ENCODE data around the gene GAB2.
"Not testable (repeated sequence)": the region's sequence is repeated elsewhere in the genome, so short reads cannot be mapped to it uniquely, and the experiment has no call there.

GAB2 gene

DNA sequence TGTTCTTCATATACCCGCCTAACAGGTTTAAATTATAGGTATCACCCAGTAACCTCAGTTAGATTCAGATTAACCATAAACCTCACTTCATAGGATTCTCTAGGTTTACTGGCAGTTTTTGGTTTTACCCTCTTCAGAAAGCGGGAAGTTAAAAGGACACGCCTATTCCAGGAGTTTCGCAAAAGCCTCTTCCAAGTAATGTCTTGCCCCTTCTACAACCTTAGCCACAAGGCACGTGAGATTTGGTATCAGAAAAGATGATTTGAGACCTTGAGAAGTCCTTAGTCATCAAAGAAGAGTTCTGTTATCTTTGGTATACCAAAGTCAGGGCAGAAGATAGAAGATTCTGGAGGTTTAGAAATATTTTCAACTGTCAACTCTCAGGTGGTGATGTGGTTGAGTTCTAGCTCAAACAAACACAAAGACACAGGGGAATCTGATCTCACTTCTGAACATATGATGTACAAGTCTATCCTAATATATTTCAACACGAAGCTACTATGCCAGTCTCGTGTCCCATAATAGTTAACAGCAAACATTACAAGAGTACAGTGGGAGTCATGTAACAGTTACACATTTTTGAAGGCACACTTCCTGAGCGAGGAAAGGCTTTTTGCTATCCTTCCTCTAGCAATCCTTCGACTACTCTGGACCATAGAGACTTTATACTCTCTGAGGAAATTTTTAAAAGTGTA is 125.4 kb downstream of the GAB2 start:
- Mint-ChIP-seq H3K27ac (no peak overlapping the region), H3K4me3 (no peak overlapping the region), H3K27me3 (no peaks in the 10 kb centered on the region), H3K36me3 (peaks cover 24% of the 10 kb centered on the region), H3K4me1 (peaks cover 44% of the 10 kb centered on the region), H3K9me3 (peaks cover 8% of the 10 kb centered on the region)
- no peak for ATAC-seq

DNA sequence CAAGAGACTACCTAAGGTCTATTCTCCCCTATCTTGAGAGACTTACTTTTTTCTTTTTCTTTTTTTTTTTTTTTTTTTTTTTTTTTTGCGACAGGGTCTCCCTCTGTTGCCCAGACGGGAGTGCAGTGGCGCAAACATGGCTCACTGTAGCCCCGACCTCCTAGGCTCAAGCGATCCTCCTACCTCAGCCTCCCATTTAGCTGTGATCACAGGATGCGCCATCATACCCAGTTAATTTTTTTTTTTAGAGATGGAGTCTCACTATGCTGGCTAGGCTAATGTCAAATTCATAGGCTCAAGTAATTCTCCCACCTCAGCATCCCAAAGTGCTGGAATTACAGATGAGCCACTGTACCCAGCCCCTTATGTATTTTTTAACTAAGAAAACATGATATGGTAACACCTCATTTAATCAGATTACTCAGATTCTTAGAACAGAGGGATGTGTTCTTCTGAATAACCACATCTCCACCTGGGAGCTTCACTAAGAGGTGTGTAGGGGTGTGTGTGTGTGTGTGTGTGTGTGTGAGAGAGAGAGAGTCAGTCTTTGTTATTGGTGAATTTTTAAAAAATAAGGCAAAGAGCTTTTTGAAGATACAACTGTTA is 126.0 kb downstream of the GAB2 start:
- ATAC-seq, result no peak
- H3K4me3 Mint-ChIP-seq, result no peak overlapping the region
- no peaks in the 10 kb centered on the region for H3K27me3 Mint-ChIP-seq
- peaks cover 24% of the 10 kb centered on the region for H3K36me3 Mint-ChIP-seq
- peaks cover 8% of the 10 kb centered on the region for H3K9me3 Mint-ChIP-seq
- peaks cover 38% of the 10 kb centered on the region for H3K4me1 Mint-ChIP-seq
- no peak overlapping the region for H3K27ac Mint-ChIP-seq

DNA sequence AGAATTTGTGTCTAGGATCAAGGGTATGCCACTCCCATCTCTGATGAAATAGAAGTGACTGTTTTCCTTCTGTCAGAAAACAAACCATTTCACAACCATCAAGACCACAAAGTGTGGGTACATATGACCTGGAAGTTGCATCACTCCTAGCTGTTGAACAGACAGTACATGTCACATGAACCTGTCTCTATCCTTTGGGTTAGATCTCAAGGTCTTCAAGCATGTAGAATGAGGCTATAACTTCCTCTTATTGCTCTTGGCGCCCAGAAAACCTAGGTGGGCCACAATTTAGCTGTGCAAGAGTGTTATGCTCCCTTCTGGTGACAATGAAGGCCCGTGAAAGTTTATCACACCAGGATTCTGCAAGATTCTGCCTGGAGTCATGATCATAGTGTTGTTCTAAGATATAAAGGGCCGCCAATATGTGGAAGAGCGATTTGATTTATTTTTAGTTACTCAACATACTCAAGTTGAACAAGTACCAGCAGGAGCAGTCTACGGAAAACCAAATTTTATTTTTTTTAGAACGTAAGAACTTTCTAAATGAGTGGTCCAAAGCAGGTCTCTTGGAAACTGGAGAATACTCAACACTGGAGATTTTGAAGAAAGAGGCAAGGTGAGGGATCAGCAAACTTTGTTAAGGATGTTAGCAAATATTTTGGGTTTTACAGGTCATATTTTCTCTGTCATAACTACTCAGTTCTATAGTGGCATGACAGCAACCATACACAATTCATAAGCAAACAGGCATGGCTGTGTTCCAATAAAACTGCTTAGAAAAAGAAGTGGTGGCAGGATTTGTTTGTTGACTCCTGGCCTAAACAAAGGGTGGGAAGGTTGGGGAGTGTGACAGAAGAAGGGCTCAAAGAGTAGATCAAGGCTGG is 127.1 kb downstream of the GAB2 start:
- ATAC-seq, result peak; percentile 74
- no peak overlapping the region for H3K4me3 Mint-ChIP-seq
- no peaks in the 10 kb centered on the region for H3K27me3 Mint-ChIP-seq
- peaks cover 24% of the 10 kb centered on the region for H3K36me3 Mint-ChIP-seq
- H3K4me1 Mint-ChIP-seq, result peaks cover 45% of the 10 kb centered on the region
- H3K27ac Mint-ChIP-seq, result peak overlapping the region; percentile 63
- peaks cover 8% of the 10 kb centered on the region for H3K9me3 Mint-ChIP-seq

DNA sequence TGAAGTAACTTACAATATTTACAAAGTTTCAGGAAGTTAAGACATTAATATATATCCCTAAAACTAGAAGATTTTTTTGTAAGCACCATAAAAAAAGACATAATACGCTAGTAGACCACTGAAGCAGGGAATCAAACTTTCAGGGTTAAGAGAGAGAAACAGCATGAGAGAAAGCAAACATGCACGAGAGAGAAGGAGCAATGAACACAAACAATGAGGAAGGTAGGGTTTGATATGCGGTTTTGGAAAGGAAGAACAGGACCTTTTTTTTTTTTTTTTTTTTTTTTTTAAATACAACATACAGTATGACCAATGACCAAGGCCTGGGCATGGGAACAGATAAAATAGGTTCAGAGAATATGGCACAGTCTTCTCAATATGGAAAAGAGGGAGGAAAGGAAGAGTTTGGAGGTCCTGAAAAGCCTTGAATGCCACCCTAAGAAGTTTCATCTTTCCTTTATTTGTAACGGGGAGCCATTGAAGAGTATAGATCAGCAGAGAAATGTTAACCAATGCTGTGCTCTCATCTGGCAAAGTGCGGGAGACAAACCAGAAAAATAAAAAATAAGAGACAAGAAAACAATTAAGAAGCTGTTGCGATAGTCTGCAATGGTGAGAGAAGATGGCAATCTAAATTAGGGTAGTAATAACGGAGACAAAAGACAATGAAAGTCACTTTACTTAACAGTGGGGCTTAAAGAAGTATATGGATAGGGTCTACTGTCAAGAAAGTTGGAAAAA is 127.9 kb downstream of the GAB2 start:
- Mint-ChIP-seq H3K27ac (peak overlapping the region; percentile 63), H3K4me3 (no peak overlapping the region), H3K36me3 (peaks cover 24% of the 10 kb centered on the region), H3K9me3 (peaks cover 8% of the 10 kb centered on the region), H3K27me3 (no peaks in the 10 kb centered on the region), H3K4me1 (peaks cover 38% of the 10 kb centered on the region)
- no peak for ATAC-seq

DNA sequence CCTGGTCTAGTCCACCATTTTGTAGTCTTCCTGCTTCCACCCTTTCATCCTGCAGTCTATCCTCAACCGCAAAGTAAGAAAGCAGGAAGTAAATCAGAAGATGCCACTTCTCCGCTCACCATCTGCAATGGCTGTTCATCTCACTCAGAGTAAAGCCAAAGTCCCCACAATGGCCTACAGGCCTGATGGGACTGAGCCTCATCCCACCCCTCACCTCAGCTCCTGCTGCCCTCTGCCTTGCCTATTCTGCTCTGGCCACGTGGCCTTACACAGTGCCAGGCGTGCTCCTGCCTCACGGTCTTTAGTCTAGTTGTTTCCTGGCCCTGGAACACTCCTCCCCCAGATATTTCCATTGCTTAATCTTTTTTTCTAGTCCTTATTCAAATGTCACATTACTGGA is 133.4 kb downstream of the GAB2 start:
- no peak overlapping the region for H3K4me3 Mint-ChIP-seq
- H3K36me3 Mint-ChIP-seq, result peaks cover 16% of the 10 kb centered on the region
- H3K9me3 Mint-ChIP-seq, result no peaks in the 10 kb centered on the region
- H3K27ac Mint-ChIP-seq, result no peak overlapping the region
- no peak for ATAC-seq
- peaks cover 12% of the 10 kb centered on the region for H3K4me1 Mint-ChIP-seq
- no peaks in the 10 kb centered on the region for H3K27me3 Mint-ChIP-seq

DNA sequence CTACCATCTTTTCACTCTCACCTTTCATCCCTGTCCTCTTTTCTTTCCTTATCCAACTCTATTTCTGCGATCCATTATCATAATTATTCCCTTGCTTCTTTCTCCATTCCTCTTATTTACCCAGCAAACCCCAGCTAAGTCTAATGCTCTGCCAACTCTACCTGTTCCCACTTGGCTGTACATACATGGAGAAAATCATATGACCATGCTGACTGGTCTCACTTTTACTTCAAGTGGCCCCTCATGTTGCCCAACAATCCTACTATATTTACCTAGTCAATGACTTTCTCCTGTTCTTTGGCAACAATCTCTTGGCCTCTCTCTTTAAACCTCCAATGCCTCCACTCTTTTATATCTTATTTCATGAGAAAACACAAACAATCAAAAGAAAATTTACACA is 134.8 kb downstream of the GAB2 start:
- no peak overlapping the region for H3K27ac Mint-ChIP-seq
- H3K4me1 Mint-ChIP-seq, result peaks cover 11% of the 10 kb centered on the region
- ATAC-seq, result no peak
- H3K36me3 Mint-ChIP-seq, result peaks cover 24% of the 10 kb centered on the region
- H3K27me3 Mint-ChIP-seq, result no peaks in the 10 kb centered on the region
- no peak overlapping the region for H3K4me3 Mint-ChIP-seq
- H3K9me3 Mint-ChIP-seq, result no peaks in the 10 kb centered on the region

DNA sequence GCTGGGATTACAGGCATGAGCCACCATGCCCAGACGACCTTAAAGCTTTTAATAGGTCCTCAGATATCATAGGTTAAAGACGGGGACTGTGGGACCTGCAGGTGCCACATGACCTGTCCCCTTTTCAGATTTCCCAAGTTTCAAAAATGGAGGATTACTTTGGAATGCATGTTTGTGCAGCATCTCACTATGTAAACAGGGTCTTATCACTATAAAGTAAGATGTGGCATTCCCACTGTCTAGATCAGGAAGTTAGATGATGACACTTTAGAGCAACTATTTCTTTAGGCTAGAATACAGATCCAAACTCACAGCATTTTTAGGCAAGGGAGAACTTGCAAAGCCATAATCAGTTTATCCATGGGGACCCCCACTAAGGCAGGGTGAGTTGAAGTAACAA is 136.1 kb downstream of the GAB2 start:
- Mint-ChIP-seq H3K4me1 (peaks cover 10% of the 10 kb centered on the region), H3K36me3 (peaks cover 34% of the 10 kb centered on the region), H3K27ac (no peak overlapping the region), H3K4me3 (no peak overlapping the region), H3K9me3 (no peaks in the 10 kb centered on the region), H3K27me3 (no peaks in the 10 kb centered on the region)
- ATAC-seq, result no peak

DNA sequence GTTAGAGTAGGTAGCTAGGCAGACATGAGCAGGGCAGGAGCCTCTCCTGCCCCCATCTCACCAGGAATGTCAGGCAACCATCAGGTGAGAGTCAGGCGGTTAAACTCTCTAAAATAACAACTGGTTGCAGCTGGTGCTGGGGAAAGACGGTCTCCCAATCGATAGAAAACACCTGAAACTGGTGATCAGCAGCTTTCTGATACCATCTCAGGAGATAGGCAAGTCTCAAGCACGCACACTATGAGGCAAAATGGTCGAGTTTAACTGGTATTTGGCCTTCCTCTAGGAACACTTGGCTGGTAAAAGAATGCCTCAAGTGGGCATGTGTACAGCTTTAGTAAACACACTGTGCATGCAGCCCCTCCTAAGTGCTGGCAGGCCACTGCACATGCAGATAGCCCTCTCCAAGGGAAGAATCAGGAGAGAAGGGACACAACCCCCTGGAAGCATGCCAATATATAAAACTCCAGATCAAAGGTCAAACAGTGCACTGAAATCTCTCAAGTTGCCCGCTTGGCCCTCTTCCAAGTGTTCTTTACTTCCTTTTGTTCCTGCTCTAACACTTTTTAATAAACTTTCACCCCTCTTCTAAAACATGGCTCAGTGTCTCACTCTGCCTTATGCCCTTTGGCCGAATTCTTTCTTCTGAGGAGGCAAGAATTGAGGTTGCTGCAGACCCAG is 140.2 kb downstream of the GAB2 start:
- Mint-ChIP-seq H3K4me3 (no peak overlapping the region), H3K4me1 (peaks cover 4% of the 10 kb centered on the region), H3K9me3 (peaks cover 7% of the 10 kb centered on the region), H3K27ac (no peak overlapping the region), H3K36me3 (peaks cover 61% of the 10 kb centered on the region), H3K27me3 (no peaks in the 10 kb centered on the region)
- ATAC-seq, result no peak

DNA sequence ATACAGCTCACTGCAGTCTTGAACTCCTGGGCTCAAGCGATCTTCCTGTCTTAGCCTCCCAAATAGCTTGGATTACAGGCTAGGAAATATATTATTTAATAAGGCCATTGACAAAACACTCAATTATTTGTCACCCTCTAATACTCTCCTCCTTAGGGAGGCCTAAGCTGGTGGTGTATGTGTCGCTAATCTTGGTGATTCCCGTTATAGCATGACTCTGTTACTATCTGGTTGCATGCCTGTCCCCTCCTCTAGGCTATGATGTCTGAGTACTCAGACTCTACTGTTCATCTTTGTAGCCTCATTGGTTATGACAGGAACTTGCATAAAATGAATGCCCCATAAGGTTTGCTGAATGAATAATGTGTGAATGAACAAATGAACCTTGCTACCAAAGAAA is 141.3 kb downstream of the GAB2 start:
- Mint-ChIP-seq H3K9me3 (peaks cover 12% of the 10 kb centered on the region), H3K27ac (no peak overlapping the region), H3K27me3 (no peaks in the 10 kb centered on the region), H3K4me3 (no peak overlapping the region), H3K36me3 (peaks cover 69% of the 10 kb centered on the region), H3K4me1 (peaks cover 4% of the 10 kb centered on the region)
- ATAC-seq, result no peak

DNA sequence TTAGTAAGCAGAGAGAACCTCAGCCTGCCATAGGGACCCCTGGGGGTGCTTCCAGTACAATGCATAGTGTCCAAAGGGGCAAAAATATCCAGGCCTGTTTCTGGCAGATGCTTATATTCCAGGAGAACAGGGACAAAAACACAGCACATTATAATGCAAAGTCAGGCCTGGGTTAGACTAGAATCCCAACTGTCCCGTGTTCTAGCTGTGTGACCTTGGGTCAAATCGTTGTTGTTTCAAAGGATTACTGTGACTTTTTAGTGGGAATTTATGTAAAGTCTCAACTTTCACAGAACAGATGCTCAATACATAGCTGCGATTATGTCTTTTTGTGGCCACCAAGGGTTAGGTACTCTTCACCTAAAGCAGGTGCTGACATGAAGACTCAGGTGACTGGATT is 142.9 kb downstream of the GAB2 start:
- H3K36me3 Mint-ChIP-seq, result peaks cover 58% of the 10 kb centered on the region
- no peaks in the 10 kb centered on the region for H3K27me3 Mint-ChIP-seq
- ATAC-seq, result no peak
- peaks cover 4% of the 10 kb centered on the region for H3K4me1 Mint-ChIP-seq
- no peak overlapping the region for H3K4me3 Mint-ChIP-seq
- H3K27ac Mint-ChIP-seq, result no peak overlapping the region
- H3K9me3 Mint-ChIP-seq, result peaks cover 12% of the 10 kb centered on the region

DNA sequence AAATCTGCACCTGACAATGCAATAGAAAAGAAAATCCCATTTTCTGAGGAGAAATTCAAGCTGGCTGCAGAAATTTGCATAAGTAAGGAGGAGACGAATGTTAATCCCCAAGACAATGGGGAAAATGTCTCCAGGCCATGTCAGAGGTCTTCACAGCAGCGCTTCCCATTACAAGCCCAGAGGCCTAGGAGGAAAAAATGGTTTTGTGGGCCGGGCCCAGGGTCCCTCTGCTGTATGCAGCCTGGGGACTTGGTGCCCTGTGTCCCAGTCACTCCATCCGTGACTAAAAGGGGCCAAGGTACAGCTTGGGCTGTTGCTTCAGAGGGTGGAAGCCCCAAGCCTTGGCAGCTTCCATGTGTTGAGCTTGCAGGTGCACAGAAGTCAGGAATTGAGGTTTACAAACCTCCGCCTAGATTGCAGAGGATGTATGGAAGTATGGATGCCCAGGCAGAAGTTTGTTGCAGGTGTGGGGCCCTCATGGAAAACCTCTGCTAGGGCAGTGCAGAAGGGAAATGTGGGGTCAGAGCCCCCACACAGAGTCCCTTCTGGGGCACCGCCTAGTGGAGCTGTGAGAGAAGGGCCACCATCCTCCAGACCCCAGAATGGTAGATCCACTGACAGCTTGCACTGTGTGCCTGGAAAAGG is 144.9 kb downstream of the GAB2 start:
- not testable (repeated sequence) for H3K4me3 Mint-ChIP-seq, H3K4me1 Mint-ChIP-seq, H3K27me3 Mint-ChIP-seq, H3K27ac Mint-ChIP-seq, ATAC-seq
- Mint-ChIP-seq H3K9me3 (peaks cover 12% of the 10 kb centered on the region), H3K36me3 (peaks cover 60% of the 10 kb centered on the region)

DNA sequence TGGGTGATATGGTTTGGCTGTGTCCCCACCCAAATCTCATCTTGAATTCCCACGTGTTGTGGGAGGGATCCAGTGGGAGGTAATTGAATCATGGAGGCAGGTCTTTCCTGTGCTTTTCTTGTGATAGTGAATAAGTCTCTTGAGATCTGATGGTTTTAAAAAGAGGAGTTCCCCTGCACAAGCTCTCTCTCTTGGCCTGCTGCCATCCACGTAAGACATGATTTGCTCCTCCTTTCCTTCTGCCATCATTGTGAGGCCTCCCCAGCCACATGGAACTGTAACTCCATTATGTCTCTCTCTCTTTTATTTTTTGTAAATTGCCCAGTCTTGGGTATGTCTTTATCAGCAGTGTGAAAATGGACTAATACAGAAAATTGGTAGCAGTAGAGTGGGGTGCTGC is 145.8 kb downstream of the GAB2 start:
- H3K9me3 Mint-ChIP-seq, result peaks cover 12% of the 10 kb centered on the region
- ATAC-seq, H3K27ac Mint-ChIP-seq, H3K27me3 Mint-ChIP-seq, H3K4me3 Mint-ChIP-seq, H3K4me1 Mint-ChIP-seq: not testable (repeated sequence)
- H3K36me3 Mint-ChIP-seq, result peaks cover 51% of the 10 kb centered on the region

DNA sequence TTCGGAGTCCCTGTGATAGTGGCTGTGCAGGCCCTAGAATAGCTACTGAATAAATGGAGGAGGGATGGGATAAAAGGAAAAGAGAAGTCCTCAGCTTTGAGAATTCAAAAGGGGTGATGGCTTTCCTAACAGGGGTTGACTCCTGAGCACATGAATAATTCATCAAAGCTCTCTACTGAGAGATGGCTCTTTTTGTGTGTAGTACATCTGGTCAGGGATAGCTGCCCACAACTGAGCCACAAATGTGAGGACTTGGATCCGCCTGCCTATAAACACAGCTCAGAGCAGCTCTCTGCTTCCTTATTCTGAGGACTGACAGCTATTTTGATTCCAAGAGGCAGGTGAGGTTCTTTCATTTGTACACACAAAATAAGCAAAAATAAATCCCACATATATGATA is 146.6 kb downstream of the GAB2 start:
- peaks cover 4% of the 10 kb centered on the region for H3K4me1 Mint-ChIP-seq
- H3K36me3 Mint-ChIP-seq, result peaks cover 51% of the 10 kb centered on the region

DNA sequence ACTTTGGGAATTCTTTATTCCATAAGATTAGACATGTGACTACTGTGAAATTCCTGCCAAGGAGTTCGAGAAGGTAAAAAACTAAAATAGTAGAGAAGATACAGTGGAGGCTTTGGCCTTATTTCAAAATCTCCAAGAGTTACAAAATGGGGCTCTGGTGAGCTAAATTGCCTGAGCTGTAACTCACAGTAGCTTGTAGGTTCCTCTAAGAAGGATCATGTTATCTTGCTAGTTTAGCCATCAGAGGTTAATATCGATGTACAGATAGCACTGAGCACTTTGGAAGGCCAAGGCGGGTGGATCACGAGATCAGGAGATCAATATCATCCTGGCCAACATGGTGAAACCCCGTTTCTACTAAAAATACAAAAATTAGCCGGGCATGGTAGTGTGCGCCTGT is 147.8 kb downstream of the GAB2 start:
- Mint-ChIP-seq H3K36me3 (peaks cover 46% of the 10 kb centered on the region), H3K27ac (no peak overlapping the region), H3K4me3 (no peak overlapping the region)

More for the DNA sequence above, 146.6 kb downstream of the GAB2 start:
- Mint-ChIP-seq H3K27ac (no peak overlapping the region), H3K27me3 (no peaks in the 10 kb centered on the region), H3K9me3 (peaks cover 12% of the 10 kb centered on the region), H3K4me3 (no peak overlapping the region)
- ATAC-seq, result no peak

More for the DNA sequence above, 147.8 kb downstream of the GAB2 start:
- H3K4me1 Mint-ChIP-seq, result peaks cover 4% of the 10 kb centered on the region
- no peak for ATAC-seq
- H3K27me3 Mint-ChIP-seq, result no peaks in the 10 kb centered on the region
- H3K9me3 Mint-ChIP-seq, result peaks cover 12% of the 10 kb centered on the region
